Measurements from ENCODE around the gene PLEKHG2. TPM values are rescaled to one million over a fixed set of nuclear protein-coding genes. Genes with fewer than 3 reads are reported as not detected.

Gene PLEKHG2
- total and polyA plus RNA-seq, 9 of the 15 experiments (the other 6 are each of a cell fraction or from before 2014, with no cell fraction given) = 0.98 to 45.7 (median 9.8) TPM

DNA sequence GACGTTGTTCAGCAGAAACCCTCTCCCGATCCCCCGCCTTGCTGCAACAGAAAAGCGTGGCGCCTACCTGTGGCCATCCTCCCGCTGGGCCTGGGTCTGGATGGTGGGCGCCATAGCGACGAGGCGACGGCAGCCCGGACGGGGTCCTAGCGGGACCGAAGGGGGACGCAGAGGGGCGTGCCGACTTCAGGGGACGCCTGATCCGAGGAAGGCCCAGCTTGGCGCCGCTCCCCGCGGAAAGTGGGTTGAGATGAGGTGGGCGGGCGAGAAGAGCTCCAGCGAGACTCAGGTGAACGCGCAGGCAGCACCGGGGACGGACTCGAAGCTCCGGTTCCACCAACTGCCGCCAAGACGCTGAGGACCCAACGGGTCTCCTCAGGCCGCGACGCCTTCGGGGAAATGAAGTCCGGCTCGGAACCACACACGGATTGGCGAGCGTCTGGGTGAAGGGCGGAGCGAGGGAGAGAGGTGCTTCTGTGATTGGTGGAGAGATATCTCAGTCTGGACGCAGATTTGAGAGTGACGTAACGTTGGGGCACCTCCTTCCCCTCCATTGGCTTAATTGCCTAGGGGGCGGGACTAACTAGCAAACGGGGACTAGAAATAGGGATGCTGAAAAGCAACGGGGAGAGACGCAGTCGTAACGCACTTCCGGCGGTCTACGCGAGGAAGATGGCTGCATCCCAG lies 21.6 kb upstream of the PLEKHG2 start, which contains the start of the genes MED29 and PAF1 (continued):
- TF ChIP-seq CAMTA2 (CRISPR knock-in tag; conservative IDR thresholded peaks at IDR 0.05) (no peak), ZNF134 (CRISPR knock-in tag; conservative IDR thresholded peaks at IDR 0.05) (0 out of 2 replicates have a peak, but pooled peaks have one; percentile 11), FOXP1 (CRISPR knock-in tag; IDR thresholded peaks at IDR 0.05) (peak; percentile 36; the same call in 1 of the 2 replicates), SMARCB1 (IDR thresholded peaks at IDR 0.05; ENCODE audit: insufficient read length, low read depth) (no peak), ZNF444 (CRISPR knock-in tag; IDR thresholded peaks at IDR 0.05) (no peak), ZNF23 (CRISPR knock-in tag; IDR thresholded peaks at IDR 0.05) (no peak), ZFP36 (IDR thresholded peaks at IDR 0.05; ENCODE audit: low read depth, low read length, partially characterized antibody) (no peak), ASH1L (IDR thresholded peaks at IDR 0.05; ENCODE audit: borderline replicate concordance, low read depth, partially characterized antibody) (peak; percentile 93), PTRF (tag; IDR thresholded peaks at IDR 0.05) (no peak), JUN (IDR thresholded peaks at IDR 0.05; ENCODE audit: borderline replicate concordance, low read depth, low read length) (no peak), JUN (CRISPR knock-in tag; IDR thresholded peaks at IDR 0.05; ENCODE audit: borderline replicate concordance) (no peak), CBFB (CRISPR knock-in tag; IDR thresholded peaks at IDR 0.05) (no peak), ZNF436 (CRISPR knock-in tag; IDR thresholded peaks at IDR 0.05) (no peak), XRCC4 (IDR thresholded peaks at IDR 0.05; ENCODE audit: extremely low read depth, insufficient read depth, insufficient read length) (no peak), ZFPM2 (CRISPR knock-in tag; IDR thresholded peaks at IDR 0.05) (0 out of 2 replicates have a peak, but pooled peaks have one; percentile 76), ZNF217 (CRISPR knock-in tag; IDR thresholded peaks at IDR 0.05) (no peak)
- TF ChIP-seq, protein P1, sequence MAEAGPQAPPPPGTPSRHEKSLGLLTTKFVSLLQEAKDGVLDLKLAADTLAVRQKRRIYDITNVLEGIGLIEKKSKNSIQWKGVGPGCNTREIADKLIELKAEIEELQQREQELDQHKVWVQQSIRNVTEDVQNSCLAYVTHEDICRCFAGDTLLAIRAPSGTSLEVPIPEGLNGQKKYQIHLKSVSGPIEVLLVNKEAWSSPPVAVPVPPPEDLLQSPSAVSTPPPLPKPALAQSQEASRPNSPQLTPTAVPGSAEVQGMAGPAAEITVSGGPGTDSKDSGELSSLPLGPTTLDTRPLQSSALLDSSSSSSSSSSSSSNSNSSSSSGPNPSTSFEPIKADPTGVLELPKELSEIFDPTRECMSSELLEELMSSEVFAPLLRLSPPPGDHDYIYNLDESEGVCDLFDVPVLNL (CRISPR knock-in tag; IDR thresholded peaks at IDR 0.05; ENCODE audit: low read depth) = 0 out of 2 replicates have a peak, but pooled peaks have one; percentile 75
- TF ChIP-seq, protein P2, sequence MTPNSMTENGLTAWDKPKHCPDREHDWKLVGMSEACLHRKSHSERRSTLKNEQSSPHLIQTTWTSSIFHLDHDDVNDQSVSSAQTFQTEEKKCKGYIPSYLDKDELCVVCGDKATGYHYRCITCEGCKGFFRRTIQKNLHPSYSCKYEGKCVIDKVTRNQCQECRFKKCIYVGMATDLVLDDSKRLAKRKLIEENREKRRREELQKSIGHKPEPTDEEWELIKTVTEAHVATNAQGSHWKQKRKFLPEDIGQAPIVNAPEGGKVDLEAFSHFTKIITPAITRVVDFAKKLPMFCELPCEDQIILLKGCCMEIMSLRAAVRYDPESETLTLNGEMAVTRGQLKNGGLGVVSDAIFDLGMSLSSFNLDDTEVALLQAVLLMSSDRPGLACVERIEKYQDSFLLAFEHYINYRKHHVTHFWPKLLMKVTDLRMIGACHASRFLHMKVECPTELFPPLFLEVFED (CRISPR knock-in tag; conservative IDR thresholded peaks at IDR 0.05) = 0 out of 2 replicates have a peak, but pooled peaks have one; percentile 11
- TF ChIP-seq, protein P3, sequence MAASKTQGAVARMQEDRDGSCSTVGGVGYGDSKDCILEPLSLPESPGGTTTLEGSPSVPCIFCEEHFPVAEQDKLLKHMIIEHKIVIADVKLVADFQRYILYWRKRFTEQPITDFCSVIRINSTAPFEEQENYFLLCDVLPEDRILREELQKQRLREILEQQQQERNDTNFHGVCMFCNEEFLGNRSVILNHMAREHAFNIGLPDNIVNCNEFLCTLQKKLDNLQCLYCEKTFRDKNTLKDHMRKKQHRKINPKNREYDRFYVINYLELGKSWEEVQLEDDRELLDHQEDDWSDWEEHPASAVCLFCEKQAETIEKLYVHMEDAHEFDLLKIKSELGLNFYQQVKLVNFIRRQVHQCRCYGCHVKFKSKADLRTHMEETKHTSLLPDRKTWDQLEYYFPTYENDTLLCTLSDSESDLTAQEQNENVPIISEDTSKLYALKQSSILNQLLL (CRISPR knock-in tag; IDR thresholded peaks at IDR 0.05; ENCODE audit: borderline replicate concordance) = no peak
- TF ChIP-seq, protein P4, sequence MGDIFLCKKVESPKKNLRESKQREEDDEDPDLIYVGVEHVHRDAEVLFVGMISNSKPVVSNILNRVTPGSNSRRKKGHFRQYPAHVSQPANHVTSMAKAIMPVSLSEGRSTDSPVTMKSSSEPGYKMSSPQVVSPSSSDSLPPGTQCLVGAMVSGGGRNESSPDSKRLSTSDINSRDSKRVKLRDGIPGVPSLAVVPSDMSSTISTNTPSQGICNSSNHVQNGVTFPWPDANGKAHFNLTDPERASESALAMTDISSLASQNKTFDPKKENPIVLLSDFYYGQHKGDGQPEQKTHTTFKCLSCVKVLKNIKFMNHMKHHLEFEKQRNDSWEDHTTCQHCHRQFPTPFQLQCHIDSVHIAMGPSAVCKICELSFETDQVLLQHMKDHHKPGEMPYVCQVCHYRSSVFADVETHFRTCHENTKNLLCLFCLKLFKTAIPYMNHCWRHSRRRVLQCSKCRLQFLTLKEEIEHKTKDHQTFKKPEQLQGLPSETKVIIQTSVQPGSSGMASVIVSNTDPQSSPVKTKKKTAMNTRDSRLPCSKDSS (IDR thresholded peaks at IDR 0.05; ENCODE audit: low read depth, partially characterized antibody) = no peak
- TF ChIP-seq, protein P5, sequence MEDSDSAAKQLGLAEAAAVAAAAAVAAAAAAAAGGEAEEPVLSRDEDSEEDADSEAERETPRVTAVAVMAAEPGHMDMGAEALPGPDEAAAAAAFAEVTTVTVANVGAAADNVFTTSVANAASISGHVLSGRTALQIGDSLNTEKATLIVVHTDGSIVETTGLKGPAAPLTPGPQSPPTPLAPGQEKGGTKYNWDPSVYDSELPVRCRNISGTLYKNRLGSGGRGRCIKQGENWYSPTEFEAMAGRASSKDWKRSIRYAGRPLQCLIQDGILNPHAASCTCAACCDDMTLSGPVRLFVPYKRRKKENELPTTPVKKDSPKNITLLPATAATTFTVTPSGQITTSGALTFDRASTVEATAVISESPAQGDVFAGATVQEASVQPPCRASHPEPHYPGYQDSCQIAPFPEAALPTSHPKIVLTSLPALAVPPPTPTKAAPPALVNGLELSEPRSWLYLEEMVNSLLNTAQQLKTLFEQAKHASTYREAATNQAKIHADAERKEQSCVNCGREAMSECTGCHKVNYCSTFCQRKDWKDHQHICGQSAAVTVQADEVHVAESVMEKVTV (CRISPR knock-in tag; IDR thresholded peaks at IDR 0.05) = no peak
